Measurements from ENCODE around the gene MPP1. TPM values are rescaled to one million over a fixed set of nuclear protein-coding genes. Genes with fewer than 3 reads are reported as not detected.
A peak's percentile ranks its signal among the peaks of the same experiment; 100 is the strongest.

The MPP1 gene
- total RNA-seq, 1 experiment from 2014 or later: 13.8 TPM

- peak; percentile 82 for DNase-seq (ENCODE audit: low read depth)
Observed at GRCh38 chrX:154732421-154733065, 72.7 kb downstream of the MPP1 start.

- DNase-seq (ENCODE audit: low read depth): no peak
Observed at GRCh38 chrX:154731881-154732280, 73.4 kb downstream of the MPP1 start.

- no peak for DNase-seq (ENCODE audit: low read depth)
Observed at GRCh38 chrX:154731184-154731583, 74.1 kb downstream of the MPP1 start.

- peak; percentile 41 for DNase-seq (ENCODE audit: low read depth)
Observed at GRCh38 chrX:154730253-154730891, 74.9 kb downstream of the MPP1 start.

GRCh38 chrX:154729439-154729838, 75.8 kb downstream of the MPP1 start:
- DNase-seq (ENCODE audit: low read depth): no peak

Other genes starting within 250 kb of the MPP1 start
- gene CTAG1A, start 220.4 kb downstream of the MPP1 start, total RNA-seq (2014; rRNA removed; shearing (Covaris generic)): not detected in 2 replicates
- gene CTAG1B, start 186.2 kb downstream of the MPP1 start, total RNA-seq (2014; rRNA removed; shearing (Covaris generic)): not detected in 2 replicates
- gene CTAG2, start 151.9 kb downstream of the MPP1 start, total RNA-seq (2014; rRNA removed; shearing (Covaris generic)): 0.29 TPM in 1 of 2 replicates, not detected in the other
- under 0.01 and 0.24 TPM in 2 replicates for gene GAB3, start 54.4 kb downstream of the MPP1 start, total RNA-seq (2014; rRNA removed; shearing (Covaris generic))
- 27.9 and 29.7 TPM in 2 replicates for gene DKC1, start 42.6 kb downstream of the MPP1 start, total RNA-seq (2014; rRNA removed; shearing (Covaris generic))
- not detected in 2 replicates for gene SMIM9, start 29.2 kb upstream of the MPP1 start, total RNA-seq (2014; rRNA removed; shearing (Covaris generic))
- gene F8A1, start 80.9 kb upstream of the MPP1 start, total RNA-seq (2014; rRNA removed; shearing (Covaris generic)): 8.9 and 9.5 TPM in 2 replicates
- 0.98 and 1.9 TPM in 2 replicates for gene F8, start 217.2 kb upstream of the MPP1 start, total RNA-seq (2014; rRNA removed; shearing (Covaris generic))
- gene FUNDC2, start 221.4 kb upstream of the MPP1 start, total RNA-seq (2014; rRNA removed; shearing (Covaris generic)): 57.1 and 71.6 TPM in 2 replicates